Left lung (tissue), 10 donors: Measurements from ENCODE around the gene SANBR. TPM values are rescaled to one million over a fixed set of nuclear protein-coding genes. Genes with fewer than 3 reads are reported as not detected.

Experiments used
- ATAC-seq: fragments of 200-7000 bp; cut with Tn5 transposase; one replicate; pipeline ENCODE4 v1.9.1; 2020; ENCODE audit warnings: moderate library complexity
- DNase-seq, 4 donors: peaks; one replicate each; pipeline ENCODE4 v3.0.0-alpha.2; 2013 to 2020
- H3K27ac ChIP-seq, 2 donors: fragments of 200-600 bp; sonication (generic) in 1 of 2; one replicate each; pipeline versions ENCODE4 v1.5.0 to v1.8.0; 2020 to 2021
- H3K27me3 ChIP-seq, 2 donors: fragments of 200-600 bp; sonication (generic) in 1 of 2; one replicate each; pipeline versions ENCODE4 v1.5.0 to v1.8.0; 2020 to 2021
- H3K36me3 ChIP-seq, 2 donors: fragments of 200-600 bp; sonication (generic) in 1 of 2; one replicate each; pipeline versions ENCODE4 v1.5.0 to v1.8.0; 2020 to 2021
- H3K4me1 ChIP-seq, 2 donors: fragments of 200-600 bp; one replicate each; pipeline ENCODE4 v1.8.0; 2021
- H3K4me3 ChIP-seq, 2 donors: fragments of 200-600 bp; sonication (generic) in 1 of 2; one replicate each; pipeline versions ENCODE4 v1.5.0 to v1.8.0; 2020 to 2021; ENCODE audit warnings: mild to moderate bottlenecking in 1 of 2
- H3K9me3 ChIP-seq, 2 donors: fragments of 200-600 bp; sonication (generic) in 1 of 2; one replicate each; pipeline versions ENCODE4 v1.5.0 to v1.8.0; 2020 to 2021
- CTCF ChIP-seq, 2 donors: fragments of 200-600 bp; sonication (generic) in 1 of 2; IDR thresholded peaks; one replicate each; pipeline versions ENCODE4 v1.5.0 to v1.8.0; 2021; ENCODE audit warnings: antibody characterized with exemption in 2 of 2
- intact Hi-C, 2 donors: fragments of 100-400 bp; cut with DNase I; formaldehyde crosslinking; loops; one replicate each; pipeline versions ENCODE4 v1.11.2 to v1.14.2; 2022
- polyA plus RNA-seq, 6 donors: library from polyadenylated mRNA; unstranded; fragments of 120-200 nt; gene quantifications; one replicate each; pipeline ENCODE4 v1.2.1, GENCODE V29; 2013; ENCODE audit not compliant: insufficient read length in 6 of 6
- total RNA-seq, 2 donors: library from RNA; stranded (reverse); fragmentation: NEBNext Ultra II Directional; extraction: Animal tissue kit (Norgen Biotek cat#: 25700); gene quantifications; one replicate each; pipeline ENCODE4 v1.2.1, GENCODE V29; 2021
- donor health status: DM: no; HTN: yes; CAD: no.
- donor health status: DM: no; HTN: no; CAD: no.

SANBR gene
- total and polyA plus RNA-seq, 8 donors = 13.8 to 44.1 (median 36.7) TPM

- no peak overlapping the region for H3K27ac ChIP-seq
- H3K4me1 ChIP-seq = peaks cover 0 to 23% of the 10 kb centered on the region in 2 donors
- peak; percentile 25 for ATAC-seq
- H3K4me3 ChIP-seq = no peak overlapping the region
- no peaks in the 10 kb centered on the region for H3K9me3 ChIP-seq
- H3K27me3 ChIP-seq = no peaks in the 10 kb centered on the region
- peaks cover 0 to 41% of the 10 kb centered on the region in 2 donors for H3K36me3 ChIP-seq
- intact Hi-C loops = no loop called here
- DNase-seq = peak in 1 of 4 donors; percentile 13
- no peak for TF ChIP-seq CTCF (IDR thresholded peaks at IDR 0.05)
Measured at GRCh38 chr2:61045999-61046398, 19.7 kb upstream of the SANBR start.

GRCh38 chr2:61055557-61055956, 10.1 kb upstream of the SANBR start:
- Histone ChIP-seq H3K4me1 (no peaks in the 10 kb centered on the region), H3K36me3 (peaks cover 0 to 63% of the 10 kb centered on the region in 2 donors), H3K4me3 (no peak overlapping the region), H3K27ac (no peak overlapping the region), H3K27me3 (no peaks in the 10 kb centered on the region), H3K9me3 (no peaks in the 10 kb centered on the region)
- no peak for TF ChIP-seq CTCF (IDR thresholded peaks at IDR 0.05)
- ATAC-seq = no peak
- peak in 2 of 4 donors; percentile 46 to 65 for DNase-seq
- intact Hi-C loops = no loop called here

GRCh38 chr2:61057562-61057961, 8.1 kb upstream of the SANBR start:
- no peaks in the 10 kb centered on the region for H3K27me3 ChIP-seq
- no peaks in the 10 kb centered on the region for H3K4me1 ChIP-seq
- no peaks in the 10 kb centered on the region for H3K9me3 ChIP-seq
- no peak for TF ChIP-seq CTCF (IDR thresholded peaks at IDR 0.05)
- ATAC-seq = no peak
- no peak overlapping the region for H3K4me3 ChIP-seq
- no peak for DNase-seq
- intact Hi-C loops = no loop called here
- H3K36me3 ChIP-seq = peaks cover 0 to 43% of the 10 kb centered on the region in 2 donors
- no peak overlapping the region for H3K27ac ChIP-seq

- H3K36me3 ChIP-seq = peaks cover 0 to 27% of the 10 kb centered on the region in 2 donors
- intact Hi-C loops = no loop called here
- H3K27me3 ChIP-seq = no peaks in the 10 kb centered on the region
- H3K4me1 ChIP-seq = no peaks in the 10 kb centered on the region
- ATAC-seq (no peak), DNase-seq (no peak)
- H3K9me3 ChIP-seq = no peaks in the 10 kb centered on the region
- H3K27ac ChIP-seq = no peak overlapping the region
- no peak for TF ChIP-seq CTCF (IDR thresholded peaks at IDR 0.05)
- H3K4me3 ChIP-seq = no peak overlapping the region
Measured at GRCh38 chr2:61059382-61059781, 6.3 kb upstream of the SANBR start.

- DNase-seq (no peak), ATAC-seq (no peak)
- Histone ChIP-seq H3K4me1 (no peaks in the 10 kb centered on the region), H3K36me3 (peaks cover 0 to 54% of the 10 kb centered on the region in 2 donors), H3K9me3 (no peaks in the 10 kb centered on the region), H3K4me3 (no peak overlapping the region), H3K27me3 (no peaks in the 10 kb centered on the region), H3K27ac (no peak overlapping the region)
- TF ChIP-seq CTCF (IDR thresholded peaks at IDR 0.05) = no peak
- intact Hi-C loops = no loop called here
Measured at GRCh38 chr2:61074100-61074499, 8.4 kb downstream of the SANBR start.
